ENCODE measurements around the gene HLF.

The HLF gene

DNA sequence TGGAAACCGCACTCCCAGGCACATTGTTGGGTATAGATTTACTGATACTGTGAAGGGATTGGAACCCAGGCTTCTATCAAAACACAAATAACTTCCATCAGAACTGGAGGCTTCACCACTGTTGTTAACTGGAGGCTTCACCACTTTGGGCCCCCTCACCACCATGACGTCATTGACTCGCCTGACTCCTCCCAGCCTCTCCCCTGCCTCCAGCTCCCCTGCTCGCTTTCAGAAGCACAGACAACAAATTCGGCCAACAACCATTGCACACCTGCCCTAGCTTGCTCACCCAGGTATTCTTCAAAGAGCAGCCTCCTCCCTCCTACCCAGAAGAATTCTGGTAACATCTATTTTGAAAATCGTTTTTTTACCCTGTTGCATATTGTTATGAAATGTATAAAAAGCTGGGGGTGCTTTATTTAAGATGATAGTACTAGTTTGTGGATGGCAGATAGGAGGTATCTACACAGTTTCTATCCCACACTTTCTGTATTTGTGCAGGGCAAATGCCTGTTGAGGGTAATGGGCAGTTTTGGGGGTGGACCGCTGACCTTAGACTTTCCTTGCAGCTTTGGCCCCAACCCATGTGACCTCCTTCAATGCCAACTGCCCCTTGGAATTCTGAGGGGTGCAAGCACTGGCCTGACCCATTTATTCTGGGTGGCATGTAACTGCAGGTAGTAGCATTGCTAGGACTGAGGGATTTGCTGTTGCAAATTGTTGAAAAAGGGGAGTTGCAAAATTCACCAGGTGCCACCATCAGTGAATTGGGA is 54.1 kb downstream of the HLF start:
- Histone ChIP-seq H3K27me3 (replicated peaks) (no peaks in the 10 kb centered on the region), H3K27ac (no peak overlapping the region), H3K36me3 (replicated peaks) (no peaks in the 10 kb centered on the region), H3K4me3 (ENCODE audit: low read depth, low read length) (no peak overlapping the region)
- no peak for DNase-seq
- no peak for TF ChIP-seq CTCF (IDR thresholded peaks at IDR 0.05; ENCODE audit: low read depth, low read length, missing control alignments)
- in situ Hi-C loops (cut with HindIII; ENCODE audit: low pct_ligation_motif_present, low sequenced_read_pairs), result no loop called here

DNA sequence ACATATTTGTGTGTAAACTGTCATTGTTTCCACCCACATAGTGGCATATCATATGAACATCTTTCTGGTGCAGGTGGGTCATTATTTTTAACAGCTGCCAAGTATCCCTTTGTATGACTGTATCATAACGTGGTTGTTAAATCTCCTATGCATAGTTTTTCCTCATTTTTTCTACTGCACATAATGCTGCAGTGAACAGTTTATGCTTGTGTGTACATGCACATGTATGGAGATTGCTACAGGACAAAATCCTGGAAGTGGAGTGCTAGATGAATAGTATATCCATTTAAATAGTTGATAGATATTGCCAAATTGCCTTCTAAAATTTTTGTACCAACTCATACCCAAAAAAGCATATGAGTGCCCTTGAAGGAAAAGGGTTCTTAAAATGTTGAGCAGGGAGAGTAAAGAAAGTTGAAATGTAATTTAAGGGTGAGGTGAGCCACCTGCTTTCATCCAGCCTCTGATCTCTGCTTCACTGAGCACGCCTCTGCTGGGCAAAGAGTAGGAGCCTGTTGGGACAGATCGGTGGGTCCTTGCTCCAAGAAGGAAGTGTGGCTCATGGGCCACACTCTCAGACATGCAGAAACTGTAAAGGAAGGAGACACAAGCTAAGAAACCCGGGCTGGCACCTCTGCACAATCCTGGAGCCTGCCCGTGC is 55.3 kb downstream of the HLF start:
- Histone ChIP-seq H3K27me3 (replicated peaks) (no peaks in the 10 kb centered on the region), H3K36me3 (replicated peaks) (no peaks in the 10 kb centered on the region), H3K4me3 (ENCODE audit: low read depth, low read length) (no peak overlapping the region), H3K27ac (no peak overlapping the region)
- DNase-seq, result no peak
- in situ Hi-C loops (cut with HindIII; ENCODE audit: low pct_ligation_motif_present, low sequenced_read_pairs), result no loop called here
- no peak for TF ChIP-seq CTCF (IDR thresholded peaks at IDR 0.05; ENCODE audit: low read depth, low read length, missing control alignments)

DNA sequence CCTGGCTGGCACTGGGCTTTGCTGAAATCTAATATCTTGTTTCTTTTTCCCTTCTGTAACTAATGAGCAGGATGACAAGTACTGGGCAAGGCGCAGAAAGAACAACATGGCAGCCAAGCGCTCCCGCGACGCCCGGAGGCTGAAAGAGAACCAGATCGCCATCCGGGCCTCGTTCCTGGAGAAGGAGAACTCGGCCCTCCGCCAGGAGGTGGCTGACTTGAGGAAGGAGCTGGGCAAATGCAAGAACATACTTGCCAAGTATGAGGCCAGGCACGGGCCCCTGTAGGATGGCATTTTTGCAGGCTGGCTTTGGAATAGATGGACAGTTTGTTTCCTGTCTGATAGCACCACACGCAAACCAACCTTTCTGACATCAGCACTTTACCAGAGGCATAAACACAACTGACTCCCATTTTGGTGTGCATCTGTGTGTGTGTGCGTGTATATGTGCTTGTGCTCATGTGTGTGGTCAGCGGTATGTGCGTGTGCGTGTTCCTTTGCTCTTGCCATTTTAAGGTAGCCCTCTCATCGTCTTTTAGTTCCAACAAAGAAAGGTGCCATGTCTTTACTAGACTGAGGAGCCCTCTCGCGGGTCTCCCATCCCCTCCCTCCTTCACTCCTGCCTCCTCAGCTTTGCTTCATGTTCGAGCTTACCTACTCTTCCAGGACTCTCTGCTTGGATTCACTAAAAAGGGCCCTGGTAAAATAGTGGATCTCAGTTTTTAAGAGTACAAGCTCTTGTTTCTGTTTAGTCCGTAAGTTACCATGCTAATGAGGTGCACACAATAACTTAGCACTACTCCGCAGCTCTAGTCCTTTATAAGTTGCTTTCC is 56.0 kb downstream of the HLF start:
- no peak for DNase-seq
- in situ Hi-C loops (cut with HindIII; ENCODE audit: low pct_ligation_motif_present, low sequenced_read_pairs), result no loop called here
- Histone ChIP-seq H3K27ac (no peak overlapping the region), H3K27me3 (replicated peaks) (no peaks in the 10 kb centered on the region), H3K4me3 (ENCODE audit: low read depth, low read length) (no peak overlapping the region), H3K36me3 (replicated peaks) (no peaks in the 10 kb centered on the region)
- TF ChIP-seq CTCF (IDR thresholded peaks at IDR 0.05; ENCODE audit: low read depth, low read length, missing control alignments), result no peak

DNA sequence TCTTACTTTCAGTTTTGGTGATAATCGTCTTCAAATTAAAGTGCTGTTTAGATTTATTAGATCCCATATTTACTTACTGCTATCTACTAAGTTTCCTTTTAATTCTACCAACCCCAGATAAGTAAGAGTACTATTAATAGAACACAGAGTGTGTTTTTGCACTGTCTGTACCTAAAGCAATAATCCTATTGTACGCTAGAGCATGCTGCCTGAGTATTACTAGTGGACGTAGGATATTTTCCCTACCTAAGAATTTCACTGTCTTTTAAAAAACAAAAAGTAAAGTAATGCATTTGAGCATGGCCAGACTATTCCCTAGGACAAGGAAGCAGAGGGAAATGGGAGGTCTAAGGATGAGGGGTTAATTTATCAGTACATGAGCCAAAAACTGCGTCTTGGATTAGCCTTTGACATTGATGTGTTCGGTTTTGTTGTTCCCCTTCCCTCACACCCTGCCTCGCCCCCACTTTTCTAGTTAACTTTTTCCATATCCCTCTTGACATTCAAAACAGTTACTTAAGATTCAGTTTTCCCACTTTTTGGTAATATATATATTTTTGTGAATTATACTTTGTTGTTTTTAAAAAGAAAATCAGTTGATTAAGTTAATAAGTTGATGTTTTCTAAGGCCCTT is 56.8 kb downstream of the HLF start:
- Histone ChIP-seq H3K27ac (no peak overlapping the region), H3K27me3 (replicated peaks) (no peaks in the 10 kb centered on the region), H3K4me3 (ENCODE audit: low read depth, low read length) (no peak overlapping the region), H3K36me3 (replicated peaks) (no peaks in the 10 kb centered on the region)
- TF ChIP-seq CTCF (IDR thresholded peaks at IDR 0.05; ENCODE audit: low read depth, low read length, missing control alignments), result no peak
- in situ Hi-C loops (cut with HindIII; ENCODE audit: low pct_ligation_motif_present, low sequenced_read_pairs), result no loop called here
- DNase-seq, result no peak

DNA sequence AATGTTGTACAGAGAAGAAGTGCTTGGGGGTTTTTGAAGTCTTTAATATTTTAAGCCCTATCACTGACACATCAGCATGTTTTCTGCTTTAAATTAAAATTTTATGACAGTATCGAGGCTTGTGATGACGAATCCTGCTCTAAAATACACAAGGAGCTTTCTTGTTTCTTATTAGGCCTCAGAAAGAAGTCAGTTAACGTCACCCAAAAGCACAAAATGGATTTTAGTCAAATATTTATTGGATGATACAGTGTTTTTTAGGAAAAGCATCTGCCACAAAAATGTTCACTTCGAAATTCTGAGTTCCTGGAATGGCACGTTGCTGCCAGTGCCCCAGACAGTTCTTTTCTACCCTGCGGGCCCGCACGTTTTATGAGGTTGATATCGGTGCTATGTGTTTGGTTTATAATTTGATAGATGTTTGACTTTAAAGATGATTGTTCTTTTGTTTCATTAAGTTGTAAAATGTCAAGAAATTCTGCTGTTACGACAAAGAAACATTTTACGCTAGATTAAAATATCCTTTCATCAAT is 57.8 kb downstream of the HLF start:
- H3K36me3 ChIP-seq (replicated peaks), result no peaks in the 10 kb centered on the region
- H3K27me3 ChIP-seq (replicated peaks), result no peaks in the 10 kb centered on the region
- no peak overlapping the region for H3K4me3 ChIP-seq (ENCODE audit: low read depth, low read length)
- no peak overlapping the region for H3K27ac ChIP-seq
- in situ Hi-C loops (cut with HindIII; ENCODE audit: low pct_ligation_motif_present, low sequenced_read_pairs), result no loop called here
- DNase-seq, result no peak
- TF ChIP-seq CTCF (IDR thresholded peaks at IDR 0.05; ENCODE audit: low read depth, low read length, missing control alignments), result no peak

Data from brain microvascular endothelial cell (primary cell).